Forelimb muscle (tissue), 1 donor: ENCODE results near the gene STT3A. TPM values are rescaled to one million over a fixed set of nuclear protein-coding genes. Genes with fewer than 3 reads are reported as not detected.

ENCODE experiments used
- DNase-seq: peaks from one replicate; pipeline ENCODE4 v3.0.0-alpha.2; 2013; ENCODE audit warnings: low read depth
- polyA plus RNA-seq: library from polyadenylated mRNA; unstranded; fragments of 120-200 nt; gene quantifications from one replicate; pipeline ENCODE4 v1.2.1, GENCODE V29; 2013; ENCODE audit not compliant: insufficient read length

Gene STT3A
- polyA plus RNA-seq, 1 donor: 110 TPM

DNA sequence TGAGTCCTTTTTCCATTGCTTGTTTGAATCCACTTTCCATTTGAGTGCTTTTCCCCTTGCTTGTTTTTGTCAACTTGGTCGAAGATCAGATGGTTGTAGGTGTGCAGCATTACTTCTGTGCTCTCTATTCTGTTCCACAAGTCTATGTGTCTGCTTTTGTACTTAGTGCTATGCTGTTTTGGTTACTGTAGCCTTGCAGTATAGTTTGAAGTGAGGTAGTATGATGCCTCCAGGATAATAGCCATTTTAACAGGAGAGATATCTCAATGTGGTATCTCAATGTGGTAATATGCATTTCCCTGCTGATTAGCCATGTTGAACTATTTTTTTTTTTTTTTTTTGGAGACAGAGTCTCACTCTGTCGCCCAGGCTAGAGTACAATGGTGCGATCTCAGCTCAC is 71.3 kb downstream of the STT3A start:
- no peak for DNase-seq

DNA sequence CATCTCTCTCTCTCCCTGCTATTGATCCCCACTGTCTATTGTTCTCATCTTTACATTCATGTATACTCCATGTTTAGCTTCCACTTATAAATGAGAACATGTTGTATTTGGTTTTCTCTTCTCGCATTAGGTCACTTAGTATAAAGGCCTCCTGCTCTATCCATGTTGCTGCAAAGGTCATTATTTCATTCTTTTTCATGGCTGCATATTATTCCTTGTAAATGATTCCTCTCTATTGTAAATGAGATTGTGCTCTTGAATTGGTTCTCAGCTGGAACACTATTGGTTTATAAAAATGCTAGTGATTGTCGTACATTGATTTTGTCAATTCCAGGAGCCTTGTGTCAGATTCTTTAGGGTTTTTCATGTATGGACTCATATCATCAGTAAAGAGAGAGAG is 74.5 kb downstream of the STT3A start:
- DNase-seq: no peak

DNA sequence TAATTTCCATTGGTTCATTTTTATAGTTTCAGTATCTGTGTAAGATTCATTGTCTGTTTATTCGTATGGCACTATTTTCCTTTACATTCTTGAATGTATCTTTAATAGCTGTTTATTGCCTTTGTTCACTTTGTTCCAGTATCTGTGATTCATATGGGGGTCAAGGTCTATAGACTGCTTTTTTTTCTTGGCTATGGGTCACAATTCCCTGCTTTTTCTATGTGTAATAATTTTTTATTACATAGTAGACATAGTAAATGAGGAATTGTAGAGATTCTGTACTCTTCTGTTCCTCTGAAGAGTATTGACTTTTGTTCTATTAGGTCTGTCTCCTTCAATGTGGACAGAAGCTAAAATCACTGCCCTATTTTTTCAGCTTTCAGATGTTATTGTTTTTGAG is 77.5 kb downstream of the STT3A start:
- DNase-seq: no peak

DNA sequence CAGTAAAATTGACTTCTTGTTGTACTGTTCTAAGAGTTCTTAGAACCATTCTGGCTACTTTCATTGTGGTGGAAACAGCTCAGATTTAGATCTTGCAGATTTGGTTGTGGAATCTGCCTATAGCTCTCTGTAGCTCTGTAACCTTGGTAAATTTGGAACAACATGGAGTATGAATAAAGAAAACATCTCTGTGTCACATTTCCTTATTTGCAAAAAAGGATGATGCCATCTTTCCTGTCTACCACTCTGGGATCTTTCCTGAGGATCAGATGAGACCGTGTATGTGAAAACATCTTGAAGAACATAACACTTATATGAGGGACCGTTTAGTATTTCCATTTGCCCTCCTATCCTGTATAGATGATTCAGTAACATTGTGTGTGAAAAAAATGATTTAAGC is 78.9 kb downstream of the STT3A start:
- DNase-seq: no peak

Other genes starting within 250 kb of the STT3A start
- 4.8 TPM for gene FEZ1, start 96.6 kb upstream of the STT3A start, polyA plus RNA-seq
- 73.5 TPM for gene EI24, start 23.4 kb upstream of the STT3A start, polyA plus RNA-seq
- 8.6 TPM for gene CHEK1, start 32.3 kb downstream of the STT3A start, polyA plus RNA-seq
- gene ACRV1, start 88.0 kb downstream of the STT3A start, polyA plus RNA-seq: 0.34 TPM
- gene PATE1, start 153.4 kb downstream of the STT3A start, polyA plus RNA-seq: not detected
- gene PATE2, start 186.0 kb downstream of the STT3A start, polyA plus RNA-seq: not detected
- not detected for gene PATE3, start 195.3 kb downstream of the STT3A start, polyA plus RNA-seq
- not detected for gene PATE4, start 240.5 kb downstream of the STT3A start, polyA plus RNA-seq